ENCODE results near the gene TLR4.
A peak's percentile ranks its signal among the peaks of the same experiment; 100 is the strongest.

TLR4 gene

GRCh38 chr9:117715411-117715989 lies 11.3 kb downstream of the TLR4 start:
- DNase-seq (ENCODE audit: low spot score): no peak

GRCh38 chr9:117718085-117718484 lies 13.9 kb downstream of the TLR4 start:
- no peak for DNase-seq (ENCODE audit: low spot score)

GRCh38 chr9:117718701-117719100 lies 14.5 kb downstream of the TLR4 start:
- no peak for DNase-seq (ENCODE audit: low spot score)

GRCh38 chr9:117719161-117719920 lies 15.1 kb downstream of the TLR4 start:
- no peak for DNase-seq (ENCODE audit: low spot score)

- DNase-seq (ENCODE audit: low spot score): no peak
Observed at GRCh38 chr9:117720066-117720465, 15.9 kb downstream of the TLR4 start.

GRCh38 chr9:117720555-117720954 lies 16.4 kb downstream of the TLR4 start:
- DNase-seq (ENCODE audit: low spot score): no peak

- no peak for DNase-seq (ENCODE audit: low spot score)
Observed at GRCh38 chr9:117720987-117721386, 16.8 kb downstream of the TLR4 start.

- no peak for DNase-seq (ENCODE audit: low spot score)
Observed at GRCh38 chr9:117722108-117722761, 18.0 kb downstream of the TLR4 start.

GRCh38 chr9:117723986-117724625 lies 19.9 kb downstream of the TLR4 start:
- no peak for DNase-seq (ENCODE audit: low spot score)

- no peak for DNase-seq (ENCODE audit: low spot score)
Observed at GRCh38 chr9:117725426-117725887, 21.3 kb downstream of the TLR4 start.

GRCh38 chr9:117729375-117729774 lies 25.2 kb downstream of the TLR4 start:
- no peak for DNase-seq (ENCODE audit: low spot score)

- DNase-seq (ENCODE audit: low spot score): no peak
Observed at GRCh38 chr9:117732494-117732893, 28.3 kb downstream of the TLR4 start.

- no peak for DNase-seq (ENCODE audit: low spot score)
Observed at GRCh38 chr9:117733465-117733864, 29.3 kb downstream of the TLR4 start.

- DNase-seq (ENCODE audit: low spot score): no peak
Observed at GRCh38 chr9:117734082-117734481, 29.9 kb downstream of the TLR4 start.

GRCh38 chr9:117734523-117735314 lies 30.5 kb downstream of the TLR4 start:
- DNase-seq (ENCODE audit: low spot score): peak; percentile 9

- DNase-seq (ENCODE audit: low spot score): no peak
Observed at GRCh38 chr9:117737721-117738226, 33.6 kb downstream of the TLR4 start.

GRCh38 chr9:117739206-117739605 lies 35.0 kb downstream of the TLR4 start:
- DNase-seq (ENCODE audit: low spot score): no peak

- no peak for DNase-seq (ENCODE audit: low spot score)
Observed at GRCh38 chr9:117739624-117740347, 35.6 kb downstream of the TLR4 start.

GRCh38 chr9:117742131-117742530 lies 37.9 kb downstream of the TLR4 start:
- no peak for DNase-seq (ENCODE audit: low spot score)

- DNase-seq (ENCODE audit: low spot score): no peak
Observed at GRCh38 chr9:117744369-117744768, 40.2 kb downstream of the TLR4 start.

- no peak for DNase-seq (ENCODE audit: low spot score)
Observed at GRCh38 chr9:117744856-117745389, 40.7 kb downstream of the TLR4 start.
